Tibial nerve (tissue), 4 donors: ENCODE data around the gene SLC35G6. TPM values are rescaled to one million over a fixed set of nuclear protein-coding genes. Genes with fewer than 3 reads are reported as not detected.
"Not testable (repeated sequence)": the region's sequence is repeated elsewhere in the genome, so short reads cannot be mapped to it uniquely, and the experiment has no call there.

ENCODE experiments used
- DNase-seq, 2 donors: peaks; one replicate each; pipeline ENCODE4 v3.0.0-alpha.2; 2019; ENCODE audit warnings: low spot score in 2 of 2
- H3K27ac ChIP-seq, 4 donors: fragments of 200-600 bp; sonication (generic) in 3 of 4; one replicate each; pipeline ENCODE4 v1.5.1; 2017 to 2019; ENCODE audit warnings: mild to moderate bottlenecking in 1 of 4
- H3K27me3 ChIP-seq, 2 donors: fragments of 200-600 bp; sonication (generic) in 1 of 2; one replicate each; pipeline versions ENCODE4 v1.5.1 to v1.6.0; 2017 to 2019
- H3K36me3 ChIP-seq, 3 donors: fragments of 200-600 bp; sonication (generic); one replicate each; pipeline ENCODE4 v1.5.1; 2018 to 2019
- H3K4me1 ChIP-seq, 4 donors: fragments of 200-600 bp; sonication (generic) in 3 of 4; one replicate each; pipeline ENCODE4 v1.5.1; 2017 to 2019
- H3K4me3 ChIP-seq, 4 donors: fragments of 200-600 bp; sonication (generic) in 3 of 4; one replicate each; pipeline ENCODE4 v1.5.1; 2017 to 2019; ENCODE audit warnings: mild to moderate bottlenecking in 1 of 4, moderate library complexity in 1 of 4
- H3K9me3 ChIP-seq, 4 donors: fragments of 200-600 bp; sonication (generic) in 3 of 4; one replicate each; pipeline ENCODE4 v1.5.1; 2017 to 2019
- EP300 ChIP-seq, 2 donors: sonication (generic); formaldehyde crosslinking; IDR thresholded peaks; one replicate each; pipeline ENCODE4 v1.6.1; 2017; ENCODE audit warnings: antibody characterized with exemption in 2 of 2, mild to moderate bottlenecking in 1 of 2
- POLR2A ChIP-seq, 2 donors: fragments of 450-650 bp; IDR thresholded peaks; one replicate each; pipeline ENCODE4 v1.6.1; 2017; ENCODE audit warnings: antibody characterized with exemption in 2 of 2, mild to moderate bottlenecking in 2 of 2, moderate library complexity in 2 of 2
- WGBS, 2 donors: methylation state at CpG; one replicate each; pipeline ENCODE4 v1.1.5; 2018; 5-methylcytosine and 5-hydroxymethylcytosine counted together
- total RNA-seq, 4 donors: library from RNA; depleted of rRNA; stranded (reverse); fragments of >200 nt; gene quantifications; one replicate each; pipeline ENCODE4 v1.1.0, GENCODE V29; 2016
- TF ChIP-seq, protein P1 (sequence below), 5 experiments: fragments of 200-600 bp in 3 of 5; fragments of 450-650 bp in 2 of 5; sonication (generic) in 3 of 5; IDR thresholded peaks; one replicate each; pipeline ENCODE4 v1.5.1; 2016 to 2019; ENCODE audit warnings: antibody characterized with exemption in 5 of 5, mild to moderate bottlenecking in 3 of 5, moderate library complexity in 2 of 5

SLC35G6 gene
- total RNA-seq, 4 donors from 2014 or later = not detected

DNA sequence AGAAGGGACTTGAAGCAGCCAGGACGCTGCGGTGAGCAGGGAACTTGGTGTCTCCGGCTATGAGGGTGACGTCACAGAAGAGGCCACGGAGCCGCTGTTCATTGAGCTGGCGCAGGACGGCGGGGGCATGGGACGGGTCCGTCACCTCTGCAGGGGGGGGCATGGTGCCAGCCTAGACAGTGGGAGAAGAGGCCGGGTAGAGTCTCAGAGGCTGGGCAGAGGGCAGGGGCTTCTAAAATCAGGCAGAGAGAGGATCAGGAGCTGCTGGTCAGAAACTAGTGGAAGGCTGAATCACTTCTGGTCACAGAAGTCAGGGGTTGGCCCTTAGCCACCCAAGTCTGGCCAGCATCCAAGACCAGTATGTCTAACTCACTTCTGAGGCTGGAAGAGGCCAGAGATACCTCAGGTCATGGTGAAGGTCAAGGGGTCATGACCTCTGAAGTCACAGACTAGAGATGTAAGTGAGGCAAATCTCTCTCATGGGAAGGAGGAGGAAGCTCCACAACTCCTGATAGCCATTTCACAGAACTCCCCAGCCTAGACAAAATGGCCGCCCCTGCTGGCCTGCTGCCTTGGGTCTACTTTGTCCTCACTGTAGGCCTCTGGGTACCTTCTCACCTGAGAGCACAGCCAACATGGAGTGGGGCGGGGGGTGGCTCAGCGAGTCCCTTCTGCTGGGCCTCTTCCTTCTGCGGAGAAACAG, 14.5 kb upstream of the SLC35G6 start:
- TF ChIP-seq, protein P1, sequence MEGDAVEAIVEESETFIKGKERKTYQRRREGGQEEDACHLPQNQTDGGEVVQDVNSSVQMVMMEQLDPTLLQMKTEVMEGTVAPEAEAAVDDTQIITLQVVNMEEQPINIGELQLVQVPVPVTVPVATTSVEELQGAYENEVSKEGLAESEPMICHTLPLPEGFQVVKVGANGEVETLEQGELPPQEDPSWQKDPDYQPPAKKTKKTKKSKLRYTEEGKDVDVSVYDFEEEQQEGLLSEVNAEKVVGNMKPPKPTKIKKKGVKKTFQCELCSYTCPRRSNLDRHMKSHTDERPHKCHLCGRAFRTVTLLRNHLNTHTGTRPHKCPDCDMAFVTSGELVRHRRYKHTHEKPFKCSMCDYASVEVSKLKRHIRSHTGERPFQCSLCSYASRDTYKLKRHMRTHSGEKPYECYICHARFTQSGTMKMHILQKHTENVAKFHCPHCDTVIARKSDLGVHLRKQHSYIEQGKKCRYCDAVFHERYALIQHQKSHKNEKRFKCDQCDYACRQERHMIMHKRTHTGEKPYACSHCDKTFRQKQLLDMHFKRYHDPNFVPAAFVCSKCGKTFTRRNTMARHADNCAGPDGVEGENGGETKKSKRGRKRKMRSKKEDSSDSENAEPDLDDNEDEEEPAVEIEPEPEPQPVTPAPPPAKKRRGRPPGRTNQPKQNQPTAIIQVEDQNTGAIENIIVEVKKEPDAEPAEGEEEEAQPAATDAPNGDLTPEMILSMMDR (IDR thresholded peaks at IDR 0.05) = no peak
- no peak for TF ChIP-seq POLR2A (IDR thresholded peaks at IDR 0.05)
- peak in 1 of 2 donors; percentile 57 for TF ChIP-seq EP300 (IDR thresholded peaks at IDR 0.05)
- no peaks in the 10 kb centered on the region for H3K27me3 ChIP-seq
- WGBS, 2 donors = 55 to 57% methylated on average over 16 of the region's 16 CpGs
- no peaks in the 10 kb centered on the region for H3K9me3 ChIP-seq
- peak overlapping the region in 3 of 4 donors; percentile 27 to 88 (median 77) for H3K27ac ChIP-seq
- H3K4me3 ChIP-seq = no peak overlapping the region
- H3K36me3 ChIP-seq = peaks cover 0 to 49% (median 9%) of the 10 kb centered on the region in 3 donors
- H3K4me1 ChIP-seq = peaks cover 0 to 66% (median 21%) of the 10 kb centered on the region in 4 donors
- DNase-seq = peak in 1 of 2 donors; percentile 71

DNA sequence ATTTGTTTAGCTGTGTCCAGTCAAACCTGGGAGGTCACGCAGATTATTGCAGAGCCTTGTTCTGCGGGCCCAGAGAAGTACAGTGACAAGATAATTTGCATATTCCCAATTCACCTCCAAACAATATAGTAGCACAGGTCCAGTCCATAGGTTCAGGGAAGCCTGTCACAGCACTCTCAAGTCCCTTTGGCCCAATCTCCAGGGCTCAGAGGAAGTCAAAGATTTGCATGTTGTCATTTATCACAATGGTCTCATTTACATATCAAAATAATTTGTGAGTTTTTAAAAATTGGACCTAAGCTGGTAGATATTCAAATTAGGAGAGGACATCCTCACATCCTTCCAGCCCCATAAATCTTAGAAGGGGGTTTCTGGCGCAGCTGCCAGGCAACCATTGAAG, 13.7 kb upstream of the SLC35G6 start:
- Histone ChIP-seq H3K27ac (peak overlapping the region in 3 of 4 donors; percentile 5 to 88 (median 77)), H3K9me3 (no peaks in the 10 kb centered on the region), H3K4me3 (no peak overlapping the region), H3K27me3 (no peaks in the 10 kb centered on the region), H3K4me1 (peaks cover 0 to 66% (median 21%) of the 10 kb centered on the region in 4 donors), H3K36me3 (peaks cover 0 to 42% (median 8%) of the 10 kb centered on the region in 3 donors)
- TF ChIP-seq, protein P1 (IDR thresholded peaks at IDR 0.05) = no peak
- TF ChIP-seq POLR2A (IDR thresholded peaks at IDR 0.05) (no peak), EP300 (IDR thresholded peaks at IDR 0.05) (no peak)
- WGBS, 2 donors = 78 to 85% methylated on average over 3 of the region's 3 CpGs
- no peak for DNase-seq

DNA sequence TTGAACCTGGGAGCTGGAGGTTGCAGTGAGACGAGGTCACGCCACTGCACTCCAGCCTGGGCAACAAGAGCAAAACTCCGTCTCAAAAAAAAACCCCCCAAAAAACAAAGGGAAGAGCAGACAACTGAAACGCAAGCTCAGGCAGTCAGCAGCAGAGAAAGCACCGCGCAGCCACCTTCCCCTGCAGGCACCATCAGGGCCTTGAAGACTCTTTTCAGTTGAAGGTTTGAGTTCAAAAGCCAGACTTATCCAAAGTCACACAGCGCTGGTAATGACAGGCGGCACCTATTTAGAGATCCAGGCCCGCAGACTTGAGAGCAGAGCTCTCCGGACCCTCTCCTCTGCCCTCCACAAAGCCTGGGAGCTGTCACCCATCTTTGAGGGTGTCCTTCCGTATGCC, 13.0 kb upstream of the SLC35G6 start:
- peak overlapping the region in 1 of 4 donors; percentile 33 for H3K27ac ChIP-seq
- no peak for DNase-seq
- H3K9me3 ChIP-seq = no peaks in the 10 kb centered on the region
- 92 to 93% methylated on average over 10 to 11 of the region's 11 CpGs for WGBS, 2 donors
- peaks cover 0 to 66% (median 21%) of the 10 kb centered on the region in 4 donors for H3K4me1 ChIP-seq
- H3K36me3 ChIP-seq = peaks cover 0 to 34% (median 0%) of the 10 kb centered on the region in 3 donors
- no peak overlapping the region for H3K4me3 ChIP-seq
- TF ChIP-seq, protein P1 (IDR thresholded peaks at IDR 0.05) = no peak
- no peak for TF ChIP-seq EP300 (IDR thresholded peaks at IDR 0.05)
- H3K27me3 ChIP-seq = no peaks in the 10 kb centered on the region

DNA sequence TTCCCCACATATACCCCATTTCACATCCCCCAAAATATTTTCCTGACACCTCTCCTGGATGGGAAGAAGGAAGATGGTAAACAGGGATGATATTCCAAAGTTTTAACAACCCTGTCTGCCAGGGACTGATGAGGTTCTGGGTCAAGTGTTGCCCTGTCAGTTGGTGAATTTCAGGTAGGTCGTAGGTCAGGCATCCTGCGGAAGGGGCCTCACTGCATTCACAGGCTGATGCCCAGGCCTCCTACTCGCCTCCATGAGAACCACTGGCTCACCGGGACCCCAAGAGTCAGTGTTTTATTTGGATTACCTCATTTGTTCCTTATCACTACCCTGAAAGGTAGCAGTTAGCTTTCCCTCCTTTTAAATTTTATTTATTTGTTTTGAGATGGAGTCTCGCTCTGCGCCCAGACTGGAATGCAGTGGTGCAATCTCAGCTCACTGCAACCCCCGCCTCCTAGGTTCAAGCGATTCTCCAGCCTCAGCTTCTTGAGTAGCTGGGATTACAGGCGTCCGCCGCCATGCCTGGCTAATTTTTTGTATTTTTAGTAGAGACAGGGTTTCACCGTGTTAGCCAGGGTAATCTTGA, 12.3 kb upstream of the SLC35G6 start:
- peaks cover 0 to 70% (median 21%) of the 10 kb centered on the region in 4 donors for H3K4me1 ChIP-seq
- DNase-seq = no peak

DNA sequence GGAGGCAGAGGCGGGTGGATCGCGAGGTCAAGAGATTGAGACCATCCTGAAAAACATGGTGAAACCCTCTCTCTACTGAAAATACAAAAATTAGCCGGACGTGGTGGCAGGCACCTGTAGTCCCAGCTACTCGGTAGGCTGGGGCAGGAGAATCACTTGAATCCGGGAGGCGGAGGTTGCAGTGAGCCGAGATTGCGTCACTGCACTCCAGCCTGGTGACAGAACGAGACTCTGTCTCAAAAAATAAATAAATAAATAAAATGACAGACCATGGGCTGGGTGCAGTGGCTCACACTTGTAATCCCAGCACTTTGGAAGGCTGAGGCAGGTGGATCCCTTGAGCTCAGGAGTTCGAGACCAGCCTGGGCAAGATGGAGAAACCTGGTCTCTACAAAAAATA, 11.4 kb upstream of the SLC35G6 start:
- not testable (repeated sequence) for H3K4me3 ChIP-seq, H3K9me3 ChIP-seq, H3K27me3 ChIP-seq, H3K27ac ChIP-seq, DNase-seq
- Histone ChIP-seq H3K4me1 (peaks cover 0 to 76% (median 21%) of the 10 kb centered on the region in 4 donors), H3K36me3 (peaks cover 0 to 20% (median 0%) of the 10 kb centered on the region in 3 donors)
- 92 to 93% methylated on average over 12 of the region's 12 CpGs for WGBS, 2 donors

More for the DNA sequence above, 12.3 kb upstream of the SLC35G6 start:
- H3K9me3 ChIP-seq = no peaks in the 10 kb centered on the region
- no peaks in the 10 kb centered on the region for H3K27me3 ChIP-seq
- H3K27ac ChIP-seq = peak overlapping the region in 1 of 4 donors; percentile 33
- H3K36me3 ChIP-seq = peaks cover 0 to 28% (median 0%) of the 10 kb centered on the region in 3 donors
- H3K4me3 ChIP-seq = no peak overlapping the region
- 74 to 82% methylated on average over 12 of the region's 12 CpGs for WGBS, 2 donors
- TF ChIP-seq, protein P1 (IDR thresholded peaks at IDR 0.05) = no peak
- no peak for TF ChIP-seq EP300 (IDR thresholded peaks at IDR 0.05)
- TF ChIP-seq POLR2A (IDR thresholded peaks at IDR 0.05) = no peak

DNA sequence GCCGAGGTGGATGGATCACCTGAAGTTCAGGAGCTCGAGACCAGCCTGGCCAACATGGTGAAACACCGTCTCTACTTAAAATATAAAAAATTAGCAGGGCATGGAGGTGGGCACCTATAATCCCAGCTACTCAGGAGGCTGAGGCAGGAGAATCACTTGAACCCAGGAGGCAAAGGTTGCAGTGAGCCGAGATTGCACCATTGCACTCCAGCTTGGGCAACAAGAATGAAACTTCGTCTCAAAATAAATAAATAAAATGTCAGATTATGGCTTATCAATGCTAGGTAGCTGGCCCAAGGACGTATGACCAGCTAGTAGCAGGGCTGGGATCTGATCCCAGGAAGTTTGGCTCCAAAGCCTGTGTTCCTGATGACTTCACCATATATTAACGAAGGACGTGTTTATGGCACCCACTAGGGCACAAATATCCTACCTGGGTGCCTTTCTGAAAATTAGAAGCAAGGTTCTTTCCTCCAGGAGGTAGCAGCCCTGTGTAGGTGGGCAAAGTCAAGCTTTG, 10.7 kb upstream of the SLC35G6 start:
- H3K27ac ChIP-seq, DNase-seq, H3K9me3 ChIP-seq, H3K27me3 ChIP-seq, H3K4me3 ChIP-seq: not testable (repeated sequence)
- H3K4me1 ChIP-seq = peaks cover 0 to 82% (median 25%) of the 10 kb centered on the region in 4 donors
- peaks cover 0 to 14% (median 0%) of the 10 kb centered on the region in 3 donors for H3K36me3 ChIP-seq
- 78 to 81% methylated on average over 8 of the region's 8 CpGs for WGBS, 2 donors
